ENCODE data around the gene SMAD2. TPM values are rescaled to one million over a fixed set of nuclear protein-coding genes. Genes with fewer than 3 reads are reported as not detected.

The SMAD2 gene
- total RNA-seq, result 28.5 TPM

GRCh38 chr18:47930199-47930930, at the start of gene SMAD2:
SMAD2 (minus strand) TSS chr18:47930659; CDS start chr18:47896756, 33,903 bp downstream.
- peak in 1 of 2 donors; percentile 92 for DNase-seq (ENCODE audit: extremely low spot score in 2 of 2)
- H3K36me3 ChIP-seq, result no peaks in the 10 kb centered on the region
- H3K4me3 ChIP-seq, result peak within 1 kb of the TSS; percentile 61 to 89
- H3K9me3 ChIP-seq, result no peaks in the 10 kb centered on the region
- H3K4me1 ChIP-seq, result peaks cover 42% of the 10 kb centered on the region
- H3K27me3 ChIP-seq, result no peaks in the 10 kb centered on the region
- intact Hi-C loops (cut with DNase I), result no loop called here
- TF ChIP-seq POLR2AphosphoS5 (IDR thresholded peaks at IDR 0.05; ENCODE audit: insufficient read depth in 1 of 2, low read depth in 1 of 2) (peak in 1 of 2 donors; percentile 63), POLR2A (IDR thresholded peaks at IDR 0.05) (no peak)
- peak within 1 kb of the TSS; percentile 97 for H3K27ac ChIP-seq

- Histone ChIP-seq H3K4me3 (no peak overlapping the region), H3K9me3 (no peaks in the 10 kb centered on the region), H3K27ac (no peak overlapping the region), H3K27me3 (no peaks in the 10 kb centered on the region), H3K4me1 (no peaks in the 10 kb centered on the region), H3K36me3 (no peaks in the 10 kb centered on the region)
- TF ChIP-seq POLR2A (IDR thresholded peaks at IDR 0.05), result no peak
- no peak for TF ChIP-seq CTCF (IDR thresholded peaks at IDR 0.05)
- no peak for TF ChIP-seq POLR2AphosphoS5 (IDR thresholded peaks at IDR 0.05; ENCODE audit: insufficient read depth in 1 of 2, low read depth in 1 of 2)
- DNase-seq (ENCODE audit: extremely low spot score in 2 of 2), result no peak
- intact Hi-C loops (cut with DNase I), result no loop called here
Observed at GRCh38 chr18:47979611-47980200, 49.2 kb upstream of the SMAD2 start.

GRCh38 chr18:47978603-47979002, 48.1 kb upstream of the SMAD2 start:
- Histone ChIP-seq H3K36me3 (no peaks in the 10 kb centered on the region), H3K27ac (no peak overlapping the region), H3K4me1 (no peaks in the 10 kb centered on the region), H3K27me3 (no peaks in the 10 kb centered on the region), H3K9me3 (no peaks in the 10 kb centered on the region), H3K4me3 (no peak overlapping the region)
- intact Hi-C loops (cut with DNase I), result no loop called here
- DNase-seq (ENCODE audit: extremely low spot score in 2 of 2), result no peak
- TF ChIP-seq POLR2AphosphoS5 (IDR thresholded peaks at IDR 0.05; ENCODE audit: insufficient read depth in 1 of 2, low read depth in 1 of 2) (no peak), CTCF (IDR thresholded peaks at IDR 0.05) (no peak), POLR2A (IDR thresholded peaks at IDR 0.05) (no peak)

DNA sequence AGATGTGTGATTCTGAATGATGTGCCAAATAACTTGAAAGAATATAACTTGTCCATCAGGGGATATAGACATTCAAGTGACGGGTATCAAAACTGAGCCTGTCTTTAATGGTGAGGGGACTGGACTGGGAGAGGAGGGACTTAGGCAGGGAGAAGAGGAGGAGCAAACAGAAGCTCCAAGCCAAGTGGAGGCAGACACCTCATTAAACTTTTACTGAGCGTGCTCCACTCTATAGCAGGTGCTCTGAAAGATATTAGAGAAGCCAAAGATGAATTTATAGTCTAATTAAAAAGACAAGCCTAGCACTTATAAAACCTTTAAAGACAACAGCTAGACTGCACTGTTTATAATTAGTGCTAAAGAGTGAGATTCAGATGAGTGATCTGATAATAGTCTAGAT, 47.7 kb upstream of the SMAD2 start:
- H3K4me3 ChIP-seq, result no peak overlapping the region
- TF ChIP-seq POLR2AphosphoS5 (IDR thresholded peaks at IDR 0.05; ENCODE audit: insufficient read depth in 1 of 2, low read depth in 1 of 2) (no peak), POLR2A (IDR thresholded peaks at IDR 0.05) (no peak), CTCF (IDR thresholded peaks at IDR 0.05) (no peak)
- intact Hi-C loops (cut with DNase I), result no loop called here
- H3K36me3 ChIP-seq, result no peaks in the 10 kb centered on the region
- H3K27ac ChIP-seq, result no peak overlapping the region
- no peaks in the 10 kb centered on the region for H3K27me3 ChIP-seq
- H3K9me3 ChIP-seq, result no peaks in the 10 kb centered on the region
- H3K4me1 ChIP-seq, result no peaks in the 10 kb centered on the region
- no peak for DNase-seq (ENCODE audit: extremely low spot score in 2 of 2)

DNA sequence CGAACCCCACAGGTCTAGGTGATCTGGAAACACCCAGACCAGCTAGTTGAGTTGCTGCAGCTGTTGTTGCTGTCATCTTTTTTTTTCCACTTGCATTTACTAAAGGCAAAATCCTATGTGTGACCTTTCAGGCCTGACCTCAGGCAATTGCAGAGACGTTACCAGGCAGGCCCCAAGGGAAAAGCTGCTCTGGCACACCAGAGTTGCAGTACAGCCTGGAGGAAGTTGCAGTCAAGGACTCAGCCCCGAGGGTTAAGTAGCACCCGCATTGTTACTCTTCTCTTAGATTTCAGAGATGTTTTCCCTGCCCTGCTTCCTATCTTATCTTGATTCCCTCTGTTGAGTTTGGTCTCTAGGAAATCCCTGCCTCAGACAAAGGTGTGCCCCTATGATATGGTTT, 45.2 kb upstream of the SMAD2 start:
- no peak overlapping the region for H3K4me3 ChIP-seq
- H3K36me3 ChIP-seq, result no peaks in the 10 kb centered on the region
- no peak overlapping the region for H3K27ac ChIP-seq
- no peak for DNase-seq (ENCODE audit: extremely low spot score in 2 of 2)
- H3K27me3 ChIP-seq, result no peaks in the 10 kb centered on the region
- H3K4me1 ChIP-seq, result no peaks in the 10 kb centered on the region
- TF ChIP-seq POLR2A (IDR thresholded peaks at IDR 0.05) (no peak), CTCF (IDR thresholded peaks at IDR 0.05) (no peak), POLR2AphosphoS5 (IDR thresholded peaks at IDR 0.05; ENCODE audit: insufficient read depth in 1 of 2, low read depth in 1 of 2) (no peak)
- intact Hi-C loops (cut with DNase I), result no loop called here
- H3K9me3 ChIP-seq, result no peaks in the 10 kb centered on the region
